GM21447 (cell line): ENCODE results near the gene CHDH.

ENCODE experiments used
- ATAC-seq: cut with Tn5 transposase; IDR thresholded peaks from one replicate; pipeline ENCODE4 v1.9.1; 2021; ENCODE audit not compliant: unreplicated experiment

CHDH gene

DNA sequence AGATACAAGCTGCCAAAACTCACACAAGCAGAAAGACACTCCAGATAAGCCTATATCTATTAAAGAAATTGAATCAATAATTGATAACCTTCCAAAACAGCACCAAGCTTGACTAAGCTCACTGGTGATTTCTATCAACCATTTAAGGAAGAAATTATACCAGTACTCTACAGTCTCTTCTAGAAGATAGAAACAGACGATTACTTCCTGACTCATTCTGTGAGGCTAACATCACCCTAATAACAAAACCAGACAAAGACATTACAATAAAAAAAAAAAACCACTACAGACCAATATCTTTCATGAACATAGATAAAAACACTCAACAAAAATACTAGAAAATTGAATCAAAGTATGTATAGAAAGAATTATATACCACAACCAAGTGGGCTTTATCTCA, 20.2 kb downstream of the CHDH start:
- ATAC-seq: no peak

DNA sequence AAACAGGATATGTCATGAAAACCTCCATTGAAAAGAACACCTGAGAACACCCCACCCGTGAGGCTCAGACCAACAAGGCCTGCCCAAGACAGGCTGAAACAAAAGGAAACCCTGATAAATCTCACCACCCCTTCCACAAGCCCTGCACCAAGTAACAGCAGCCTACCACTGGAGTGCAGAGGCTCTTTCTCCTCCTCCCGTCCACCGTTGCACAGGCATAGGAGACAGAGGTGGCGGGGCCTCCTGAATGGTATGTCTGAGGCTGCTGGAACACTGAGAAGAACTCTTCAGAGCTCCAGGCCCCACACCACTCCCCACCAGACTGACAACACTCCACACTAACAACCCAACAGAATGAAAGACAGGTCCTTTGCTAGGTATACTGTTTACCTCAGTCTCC, 21.4 kb downstream of the CHDH start:
- ATAC-seq: no peak

DNA sequence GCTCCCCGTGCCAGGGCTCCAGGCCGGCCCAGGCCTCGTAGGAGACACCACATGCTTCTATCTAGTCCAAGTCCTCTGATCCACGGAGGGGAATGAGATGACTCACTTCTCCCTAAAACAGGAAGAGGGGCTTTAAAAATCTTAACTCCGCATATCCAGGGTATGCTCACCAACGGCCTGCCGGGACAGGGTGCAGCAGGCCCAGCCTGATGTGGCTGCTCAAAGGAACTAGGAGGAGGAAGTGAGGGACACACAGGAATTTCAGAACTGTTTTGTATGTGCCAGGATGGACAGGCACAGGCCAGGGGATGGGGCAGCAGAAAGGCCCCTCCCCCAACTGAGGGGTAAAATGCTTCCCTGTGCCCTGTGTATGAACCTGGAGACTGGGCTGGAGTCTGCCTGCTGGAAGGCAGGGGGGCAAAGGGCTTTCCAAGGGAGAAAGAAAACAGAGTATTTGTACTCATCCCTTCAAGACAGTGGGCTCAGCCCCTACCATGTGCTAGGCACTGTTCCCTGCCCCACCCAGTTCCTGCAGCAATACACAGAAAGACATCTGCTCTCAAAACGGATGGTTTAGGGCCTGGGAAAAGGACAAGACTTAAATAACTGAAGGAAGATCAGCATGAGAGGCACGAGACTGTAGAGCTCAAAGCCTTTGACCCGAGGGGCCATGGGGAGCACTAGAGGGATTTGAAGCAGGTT, 22.1 kb downstream of the CHDH start:
- ATAC-seq: no peak

DNA sequence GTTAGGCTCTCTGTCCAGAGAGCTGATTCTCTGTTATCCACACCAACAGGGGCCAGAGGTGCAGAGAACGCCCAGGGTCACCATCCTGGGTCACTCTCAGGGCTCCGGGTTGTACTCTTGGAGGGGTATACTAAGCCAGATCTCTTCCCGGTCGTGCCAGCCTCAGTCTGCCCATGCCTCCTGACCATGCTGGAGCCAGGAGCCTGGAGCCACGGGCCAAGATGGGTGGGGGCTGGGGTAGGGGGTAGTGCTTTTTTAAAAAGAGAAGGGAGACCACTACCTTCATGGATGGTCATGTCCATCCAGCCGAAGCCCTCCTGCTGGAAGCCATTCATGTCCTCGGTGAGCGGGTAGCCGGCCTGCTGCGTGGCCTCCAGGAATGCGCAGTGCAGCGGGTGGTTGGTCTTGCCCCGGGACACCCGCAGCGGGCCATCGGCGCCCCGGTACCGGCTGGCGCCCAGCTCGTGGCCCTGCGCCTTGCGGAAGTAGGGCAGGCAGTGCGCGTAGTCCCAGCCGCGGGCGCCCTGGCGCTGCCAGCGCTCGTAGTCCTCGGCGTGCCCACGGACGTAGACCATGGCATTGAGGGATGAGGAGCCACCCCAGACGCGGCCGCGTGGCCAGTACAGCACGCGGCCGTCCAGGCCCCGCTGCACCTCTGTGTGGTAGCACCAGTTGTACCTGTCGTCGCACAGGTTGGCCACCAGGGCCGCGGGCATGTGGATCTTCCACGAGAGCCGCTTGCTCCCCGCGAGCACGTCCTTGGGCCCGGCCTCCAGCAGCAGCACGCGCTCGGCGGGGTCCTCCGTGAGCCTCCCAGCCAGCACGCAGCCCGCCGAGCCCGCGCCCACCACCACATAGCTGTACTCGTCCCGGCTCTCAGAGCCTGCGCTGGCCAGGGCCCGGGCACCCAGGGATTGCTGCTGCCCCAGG, 22.9 kb downstream of the CHDH start:
- ATAC-seq: no peak

DNA sequence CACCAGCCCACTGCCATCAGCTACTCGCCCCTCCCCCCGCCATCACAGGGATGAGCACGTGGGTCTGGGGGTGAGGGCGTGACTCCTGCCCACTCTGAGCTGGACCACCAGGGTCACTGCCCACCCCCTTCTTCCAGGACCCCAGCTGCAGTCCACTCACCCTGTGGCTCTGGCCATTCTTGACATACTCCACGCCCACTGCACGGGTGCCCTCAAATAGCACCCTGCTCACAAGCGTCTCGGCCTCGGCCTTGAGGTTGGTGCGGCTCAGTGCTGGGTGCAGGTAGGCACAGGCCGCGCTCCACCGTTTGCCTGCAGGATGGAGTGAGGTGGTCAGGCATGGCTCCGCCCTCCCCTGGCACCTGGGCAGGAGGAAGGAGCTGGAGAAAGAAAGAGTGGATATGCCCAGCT, 23.9 kb downstream of the CHDH start:
- ATAC-seq: no peak

DNA sequence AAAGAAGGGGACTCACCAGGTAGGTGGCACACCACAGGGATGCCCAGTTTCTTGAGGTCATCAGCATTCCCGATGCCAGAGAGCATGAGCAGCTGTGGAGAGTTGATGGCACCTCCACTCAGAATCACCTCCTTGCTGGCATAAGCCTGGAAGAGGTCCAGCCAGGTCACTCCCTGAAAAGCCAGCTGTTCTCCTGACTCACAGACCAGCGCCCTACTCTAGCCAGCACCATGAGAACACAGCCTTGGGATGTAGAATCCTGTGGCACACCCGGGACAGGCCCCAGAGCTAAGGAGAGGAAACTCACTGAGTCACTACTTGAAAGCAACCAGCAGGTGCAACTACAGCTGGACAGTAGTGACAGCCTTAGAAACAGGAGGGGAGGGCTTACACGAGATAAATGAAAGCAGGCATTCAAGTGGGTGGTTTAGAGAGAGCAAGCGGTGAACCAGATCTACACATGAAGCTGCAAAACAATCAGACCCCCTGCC, 24.5 kb downstream of the CHDH start:
- no peak for ATAC-seq

DNA sequence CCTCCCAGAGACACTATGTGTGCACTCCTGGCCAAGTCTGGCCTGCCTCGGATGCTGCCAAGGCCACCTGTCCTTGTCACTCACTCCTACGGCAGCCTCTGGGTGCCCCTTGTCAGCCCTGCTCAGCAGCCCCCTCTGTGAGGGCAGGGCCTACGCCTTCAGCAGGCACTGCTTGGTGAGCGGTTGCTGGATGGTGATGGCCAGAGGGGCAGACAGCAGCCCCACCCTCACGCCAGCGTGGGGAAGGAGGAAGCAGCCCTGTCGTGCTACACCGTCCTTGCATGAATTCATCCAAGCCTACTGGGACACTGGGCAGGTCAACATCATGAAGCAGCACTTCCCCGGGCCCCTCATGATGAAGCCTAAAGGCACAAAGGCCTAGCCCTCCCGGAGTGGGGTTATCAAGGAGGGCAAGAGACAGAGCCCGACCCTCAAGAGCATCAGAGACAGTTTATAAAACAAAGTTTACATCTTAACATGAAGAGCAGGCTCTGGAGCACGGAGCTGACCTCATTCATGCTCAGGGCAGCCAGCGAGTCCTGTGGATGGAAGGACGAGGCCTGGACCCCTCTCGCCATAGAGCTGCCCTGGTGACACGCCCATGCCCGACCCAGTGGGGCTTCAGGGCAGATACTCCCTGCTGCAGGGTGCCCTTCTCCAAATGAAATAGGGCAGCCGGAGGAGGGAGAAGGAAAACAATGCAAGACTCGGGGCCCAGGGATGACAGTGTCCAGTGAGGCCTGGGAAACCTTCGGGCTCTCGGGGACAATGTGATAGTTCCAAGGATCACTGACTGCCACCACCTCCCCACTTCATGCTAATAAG, 25.3 kb downstream of the CHDH start:
- no peak for ATAC-seq

DNA sequence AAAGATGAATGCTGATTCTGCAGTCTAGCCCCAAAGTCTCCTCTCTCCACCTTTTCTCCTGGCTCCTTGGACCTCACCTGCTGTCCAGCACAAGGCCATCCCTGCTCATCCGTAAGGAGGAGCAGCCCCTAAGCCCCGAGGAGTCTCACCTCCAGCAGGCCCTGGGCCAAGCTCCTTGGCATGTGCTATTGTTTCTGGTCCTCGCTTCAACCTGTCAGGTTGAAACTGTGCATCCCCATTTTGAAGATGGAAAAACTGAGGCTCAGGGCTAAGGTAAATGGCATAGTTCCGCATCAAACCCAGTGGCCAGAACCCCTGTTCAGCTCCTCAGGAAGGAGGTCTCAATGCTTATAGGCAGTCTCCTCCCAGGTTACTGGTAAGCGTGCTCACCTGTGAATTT, 26.1 kb downstream of the CHDH start:
- ATAC-seq: no peak

DNA sequence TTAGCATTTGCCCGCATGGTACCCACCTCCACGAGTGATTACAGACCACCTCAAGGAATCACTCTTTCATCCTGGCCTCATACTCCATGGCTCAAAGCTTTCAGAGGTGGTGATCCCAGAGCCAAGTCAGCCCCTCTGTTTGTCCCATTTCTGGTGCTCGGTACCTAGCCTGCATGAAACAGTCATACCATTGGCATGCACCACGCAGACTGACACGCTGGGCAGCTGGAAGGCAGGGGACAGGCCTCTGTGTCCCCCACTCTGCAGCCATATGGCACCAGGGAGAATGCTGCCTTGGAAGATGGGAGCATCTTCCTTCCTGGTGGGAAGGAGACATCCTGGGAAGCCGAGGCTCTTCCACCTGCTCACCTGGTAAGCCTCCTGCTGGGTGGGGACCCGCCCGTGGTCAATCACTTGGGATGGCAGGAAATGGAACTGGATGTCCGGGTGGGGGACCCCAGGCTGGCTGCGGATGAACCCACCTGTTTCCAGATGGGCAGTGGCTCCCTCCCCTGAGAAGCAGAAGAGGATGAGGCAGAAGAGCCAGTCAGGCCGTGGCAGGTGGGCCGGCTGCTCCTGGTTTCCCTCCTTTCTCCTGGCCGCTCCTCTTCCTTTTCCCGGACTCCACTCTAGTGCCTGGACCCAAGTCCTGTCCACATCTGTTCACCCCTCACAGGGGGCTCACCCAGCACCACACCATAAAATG, 26.9 kb downstream of the CHDH start:
- no peak for ATAC-seq

DNA sequence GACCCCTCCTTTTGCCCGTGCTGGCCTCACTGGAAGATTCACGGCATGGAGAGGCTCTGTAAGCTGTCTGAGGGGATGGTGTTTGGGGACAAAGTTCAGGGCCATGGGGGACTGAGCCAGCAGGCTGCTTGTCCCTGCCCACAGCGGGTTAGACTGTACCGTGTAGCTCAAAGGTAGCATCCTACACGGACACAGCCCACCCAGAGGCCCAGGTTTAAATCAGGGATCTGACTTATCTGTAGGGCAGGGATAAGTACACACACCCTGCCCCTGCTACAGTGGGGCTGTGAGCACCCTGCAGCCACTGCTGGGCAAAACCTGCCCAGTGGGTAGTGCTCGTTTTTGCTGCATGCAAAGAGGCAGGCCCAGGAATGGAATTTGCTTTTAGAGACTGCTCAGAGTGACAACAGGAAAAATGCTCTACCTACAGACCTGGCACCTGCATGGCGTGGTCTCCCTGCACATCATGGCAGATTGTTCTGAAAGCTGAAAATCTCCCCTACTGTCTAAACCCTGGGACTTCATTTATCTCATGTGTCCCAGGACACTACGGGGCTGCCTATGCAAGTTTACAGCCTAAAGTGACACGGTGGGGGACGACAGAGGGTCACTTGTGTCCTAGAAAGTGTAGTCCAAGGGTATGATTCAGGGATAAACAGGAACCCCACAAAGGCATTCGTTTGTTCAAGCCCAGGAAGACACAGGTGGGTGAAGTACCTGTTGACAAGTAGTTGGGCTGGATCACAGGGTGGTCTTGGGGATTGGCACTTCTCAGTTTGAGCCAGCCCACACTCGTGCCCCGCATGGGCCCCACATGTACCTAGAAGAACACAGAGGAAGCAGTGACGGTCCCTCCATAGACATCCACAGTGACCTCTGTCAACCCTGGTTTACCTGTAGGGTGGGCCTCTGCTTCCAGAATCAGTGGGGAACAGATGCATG, 27.7 kb downstream of the CHDH start:
- ATAC-seq: no peak

DNA sequence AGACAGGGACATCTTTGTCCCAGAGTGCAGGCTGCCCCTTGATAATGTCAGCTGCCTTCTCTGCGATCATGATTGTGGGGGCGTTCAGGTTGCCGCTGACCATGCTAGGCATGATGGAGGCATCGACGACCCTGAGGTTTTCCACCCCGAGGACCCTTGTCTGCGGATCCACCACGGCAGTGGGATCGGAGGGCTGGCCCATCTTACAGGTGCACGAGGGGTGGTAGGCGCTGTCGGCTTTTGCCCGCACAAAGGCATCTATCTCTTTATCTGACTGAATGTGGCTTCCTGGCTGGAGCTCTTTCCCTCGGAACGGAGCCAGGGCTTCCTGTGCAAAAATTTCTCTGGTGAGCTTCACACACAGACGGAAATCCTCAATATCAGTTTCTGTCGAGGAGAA, 28.4 kb downstream of the CHDH start:
- ATAC-seq: no peak

DNA sequence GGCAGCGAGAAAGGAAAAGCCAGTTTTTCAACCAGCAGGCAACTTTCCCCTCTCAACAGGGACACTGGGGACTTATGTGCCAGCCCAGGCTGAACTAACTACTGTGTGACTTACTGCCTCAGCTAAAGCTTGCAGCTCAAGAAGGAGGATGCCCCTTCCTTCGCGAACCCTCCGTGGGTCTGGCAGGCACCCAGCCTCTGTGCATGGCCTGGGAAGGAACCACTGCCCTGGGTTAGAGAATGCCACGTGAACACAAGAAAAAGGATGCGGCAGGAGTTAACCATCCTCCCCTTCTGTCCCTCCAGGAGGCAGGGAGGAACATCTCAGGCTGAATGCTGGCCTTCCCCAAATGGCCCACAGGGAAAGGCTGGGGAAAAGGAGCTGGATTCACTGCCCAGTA, 29.0 kb downstream of the CHDH start:
- ATAC-seq: no peak

DNA sequence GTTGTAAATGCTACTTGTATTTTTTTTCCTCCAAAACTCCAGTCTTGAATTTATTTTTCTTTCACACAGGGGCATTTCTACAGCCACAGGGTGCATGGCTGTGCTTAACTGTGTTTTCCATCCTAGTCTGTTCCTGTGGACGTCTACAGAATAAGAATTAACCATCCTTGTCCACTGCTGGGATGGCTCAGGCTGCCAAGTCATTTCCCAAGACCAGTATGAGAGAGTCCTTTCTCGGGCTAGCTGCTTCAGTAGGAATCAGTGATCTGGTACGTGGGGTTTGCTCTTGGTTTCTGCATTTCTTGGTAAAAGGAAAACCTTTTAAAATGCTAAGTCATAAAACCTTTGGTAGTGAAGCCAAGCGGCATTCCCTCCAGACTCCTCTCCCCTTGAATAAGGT, 29.8 kb downstream of the CHDH start:
- no peak for ATAC-seq

DNA sequence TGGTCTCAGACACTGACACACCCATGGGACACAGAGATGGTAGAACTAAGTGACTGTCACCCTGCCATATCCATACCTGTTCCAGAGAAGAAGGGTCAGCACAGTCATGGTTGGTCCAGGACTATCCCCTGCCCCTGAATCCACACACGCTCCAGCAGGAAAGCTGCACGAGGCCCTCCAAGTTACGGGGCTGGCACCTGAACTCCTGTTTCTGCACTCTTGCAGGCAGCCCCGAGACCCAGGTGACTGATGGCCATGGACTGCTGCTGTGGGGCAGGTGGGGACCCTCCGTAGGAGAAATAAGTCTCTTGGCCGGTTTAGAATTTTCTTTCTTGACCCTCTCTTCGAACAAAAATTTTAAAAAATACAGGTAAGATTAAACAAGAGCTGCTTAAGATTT, 30.6 kb downstream of the CHDH start:
- ATAC-seq: no peak

DNA sequence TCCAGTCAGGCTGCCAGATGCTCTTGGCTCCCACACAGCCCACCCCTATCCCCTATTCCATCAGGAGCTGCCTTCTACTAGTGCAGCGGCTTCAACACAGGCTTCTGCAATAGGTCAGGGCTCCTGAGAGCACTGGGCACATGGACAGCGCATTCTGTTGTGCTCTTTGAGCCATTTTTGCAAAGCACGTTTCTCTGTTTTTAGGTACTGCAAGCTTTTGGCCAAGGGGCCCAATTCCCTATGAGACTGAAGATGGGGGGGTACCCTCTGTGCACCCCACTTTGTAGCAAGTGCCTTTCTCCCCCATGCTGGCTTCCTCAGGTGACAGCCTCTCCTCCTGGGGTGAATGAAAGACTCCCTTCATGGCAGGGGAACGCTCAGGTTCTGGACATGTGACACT, 31.2 kb downstream of the CHDH start:
- no peak for ATAC-seq

DNA sequence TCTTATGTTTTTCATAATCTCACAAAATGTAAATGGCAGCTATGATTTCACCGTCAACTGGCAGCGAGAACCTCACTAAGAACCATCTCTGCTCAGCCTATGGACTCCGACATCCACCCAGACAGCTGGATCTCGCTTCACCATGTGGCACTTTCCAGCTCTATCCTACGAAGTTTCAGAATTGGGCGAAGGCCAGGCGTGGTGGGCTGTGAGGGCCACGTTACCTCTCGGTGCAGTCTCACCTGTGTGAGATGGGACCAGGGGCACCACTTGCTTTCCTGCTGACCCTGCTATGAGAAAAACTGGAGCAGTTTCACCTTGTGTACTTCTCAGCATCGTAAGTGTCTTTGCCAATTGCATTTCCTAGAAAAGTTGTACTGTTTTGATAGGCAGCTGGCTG, 32.3 kb downstream of the CHDH start:
- no peak for ATAC-seq

DNA sequence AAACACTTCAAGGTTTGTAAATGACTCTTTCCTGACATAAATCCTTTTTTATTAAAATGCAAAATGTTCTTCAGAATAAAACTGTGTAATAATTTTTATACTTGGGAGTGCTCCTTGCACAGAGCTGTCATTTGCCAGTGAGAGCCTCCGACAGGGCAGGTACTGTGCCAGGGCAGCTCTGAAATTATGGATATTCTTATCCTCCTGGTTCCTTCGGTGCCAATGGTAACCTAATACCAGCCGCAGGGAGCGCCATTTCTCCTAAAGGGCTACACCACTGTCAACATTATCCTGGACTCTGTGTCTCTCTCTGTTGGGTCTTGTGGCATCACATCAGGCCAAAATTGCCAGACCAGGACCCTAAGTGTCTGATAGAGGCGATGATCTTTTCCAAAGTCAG, 33.0 kb downstream of the CHDH start:
- no peak for ATAC-seq

DNA sequence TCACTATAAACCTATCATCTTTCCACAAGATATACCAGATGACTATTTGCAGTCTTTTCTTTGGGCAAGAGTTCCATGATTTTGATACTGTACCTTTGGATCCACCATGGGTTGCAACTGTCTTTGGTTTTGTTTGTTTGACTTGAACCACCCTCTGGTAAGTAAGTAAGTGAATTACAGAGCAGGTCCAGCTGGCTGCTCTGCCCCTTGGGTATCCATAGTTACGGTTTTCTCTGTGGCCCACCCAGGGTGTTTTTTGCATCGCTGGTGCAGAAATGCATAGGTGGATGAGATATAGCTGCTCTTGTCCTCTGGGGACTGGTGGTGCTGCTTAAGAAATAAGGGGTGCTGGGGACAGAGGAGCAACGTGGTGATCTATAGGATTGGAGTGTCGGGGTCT, 33.8 kb downstream of the CHDH start:
- ATAC-seq: no peak

DNA sequence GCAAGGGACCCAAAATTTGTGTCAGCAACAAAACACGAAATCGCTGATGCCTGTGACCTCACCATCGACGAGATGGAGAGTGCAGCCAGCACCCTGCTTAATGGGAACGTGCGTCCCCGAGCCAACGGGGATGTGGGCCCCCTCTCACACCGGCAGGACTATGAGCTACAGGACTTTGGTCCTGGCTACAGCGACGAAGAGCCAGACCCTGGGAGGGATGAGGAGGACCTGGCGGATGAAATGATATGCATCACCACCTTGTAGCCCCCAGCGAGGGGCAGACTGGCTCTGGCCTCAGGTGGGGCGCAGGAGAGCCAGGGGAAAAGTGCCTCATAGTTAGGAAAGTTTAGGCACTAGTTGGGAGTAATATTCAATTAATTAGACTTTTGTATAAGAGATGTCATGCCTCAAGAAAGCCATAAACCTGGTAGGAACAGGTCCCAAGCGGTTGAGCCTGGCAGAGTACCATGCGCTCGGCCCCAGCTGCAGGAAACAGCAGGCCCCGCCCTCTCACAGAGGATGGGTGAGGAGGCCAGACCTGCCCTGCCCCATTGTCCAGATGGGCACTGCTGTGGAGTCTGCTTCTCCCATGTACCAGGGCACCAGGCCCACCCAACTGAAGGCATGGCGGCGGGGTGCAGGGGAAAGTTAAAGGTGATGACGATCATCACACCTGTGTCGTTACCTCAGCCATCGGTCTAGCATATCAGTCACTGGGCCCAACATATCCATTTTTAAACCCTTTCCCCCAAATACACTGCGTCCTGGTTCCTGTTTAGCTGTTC, 34.9 kb downstream of the CHDH start:
- ATAC-seq: no peak
